IPS-15b (cell line): Measurements from ENCODE around the gene CNPY1.
A peak's percentile ranks its signal among the peaks of the same experiment; 100 is the strongest.

Experiments
- H3K27me3 ChIP-seq: one replicate; pipeline ENCODE4 v1.6.1; 2013; ENCODE audit warnings: low read length; ENCODE audit not compliant: control insufficient read depth, insufficient read depth
- H3K36me3 ChIP-seq: one replicate; pipeline ENCODE4 v1.6.1; 2013; ENCODE audit warnings: low read length; ENCODE audit not compliant: control insufficient read depth, insufficient read depth
- H3K4me1 ChIP-seq: one replicate; pipeline ENCODE4 v1.6.1; 2013; ENCODE audit warnings: mild to moderate bottlenecking, low read length; ENCODE audit not compliant: control insufficient read depth, insufficient read depth
- H3K4me3 ChIP-seq: one replicate; pipeline ENCODE4 v1.5.1; 2013; ENCODE audit warnings: low read depth, low read length
- H3K9ac ChIP-seq: one replicate; pipeline ENCODE4 v1.6.1; 2013; ENCODE audit warnings: low read depth, mild to moderate bottlenecking, low read length
- H3K9me3 ChIP-seq: one replicate; pipeline ENCODE4 v1.6.1; 2013; ENCODE audit warnings: mild to moderate bottlenecking, low read length; ENCODE audit not compliant: control insufficient read depth, insufficient read depth

Gene CNPY1

GRCh38 chr7:155463114-155463811 lies 83.1 kb downstream of the CNPY1 start:
- peaks cover 96% of the 10 kb centered on the region for H3K27me3 ChIP-seq
- H3K4me1 ChIP-seq, result no peaks in the 10 kb centered on the region
- H3K9me3 ChIP-seq, result no peaks in the 10 kb centered on the region
- H3K4me3 ChIP-seq, result no peak overlapping the region
- no peaks in the 10 kb centered on the region for H3K36me3 ChIP-seq
- H3K9ac ChIP-seq, result no peak overlapping the region

DNA sequence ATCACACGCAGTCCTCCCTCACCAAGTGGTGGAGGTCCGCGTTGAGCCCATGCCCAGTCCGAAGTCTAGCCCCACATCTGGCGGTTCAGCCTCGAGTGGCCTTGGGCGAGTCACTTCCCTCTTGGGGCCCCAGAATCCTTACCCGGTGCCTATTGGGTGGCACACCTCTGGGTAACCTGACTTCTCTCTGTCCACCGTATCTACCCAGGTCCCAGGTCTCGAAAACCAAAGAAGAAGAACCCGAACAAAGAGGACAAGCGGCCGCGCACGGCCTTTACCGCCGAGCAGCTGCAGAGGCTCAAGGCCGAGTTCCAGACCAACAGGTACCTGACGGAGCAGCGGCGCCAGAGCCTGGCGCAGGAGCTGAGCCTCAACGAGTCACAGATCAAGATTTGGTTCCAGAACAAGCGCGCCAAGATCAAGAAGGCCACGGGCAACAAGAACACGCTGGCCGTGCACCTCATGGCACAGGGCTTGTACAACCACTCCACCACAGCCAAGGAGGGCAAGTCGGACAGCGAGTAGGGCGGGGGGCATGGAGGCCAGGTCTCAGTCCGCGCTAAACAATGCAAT lies 84.1 kb downstream of the CNPY1 start:
- Histone ChIP-seq H3K4me1 (no peaks in the 10 kb centered on the region), H3K36me3 (no peaks in the 10 kb centered on the region), H3K9ac (no peak overlapping the region), H3K27me3 (peaks cover 92% of the 10 kb centered on the region), H3K4me3 (peak overlapping the region; percentile 26), H3K9me3 (no peaks in the 10 kb centered on the region)

DNA sequence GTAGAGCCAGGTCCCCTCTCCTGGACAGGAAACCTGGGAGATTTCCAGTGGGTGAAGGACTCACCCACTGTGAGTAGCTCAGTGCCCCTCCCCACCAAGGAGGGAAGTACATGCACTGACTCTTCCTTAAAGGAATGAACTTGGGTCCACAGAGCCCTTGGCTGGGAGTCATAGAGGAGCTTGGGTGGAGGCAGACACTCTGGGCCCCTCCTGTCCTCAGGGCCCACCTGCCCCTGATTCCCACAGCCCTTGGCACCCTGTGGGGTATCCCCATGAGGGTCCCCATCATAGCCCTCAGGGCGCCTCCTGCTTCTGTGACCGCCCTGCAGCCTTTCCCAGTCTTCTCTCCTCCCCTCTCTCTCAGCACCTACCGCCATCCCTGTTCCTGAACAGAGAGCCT lies 84.7 kb downstream of the CNPY1 start:
- Histone ChIP-seq H3K9me3 (no peaks in the 10 kb centered on the region), H3K4me1 (no peaks in the 10 kb centered on the region), H3K36me3 (no peaks in the 10 kb centered on the region), H3K9ac (no peak overlapping the region), H3K4me3 (peak overlapping the region; percentile 18), H3K27me3 (peaks cover 91% of the 10 kb centered on the region)

DNA sequence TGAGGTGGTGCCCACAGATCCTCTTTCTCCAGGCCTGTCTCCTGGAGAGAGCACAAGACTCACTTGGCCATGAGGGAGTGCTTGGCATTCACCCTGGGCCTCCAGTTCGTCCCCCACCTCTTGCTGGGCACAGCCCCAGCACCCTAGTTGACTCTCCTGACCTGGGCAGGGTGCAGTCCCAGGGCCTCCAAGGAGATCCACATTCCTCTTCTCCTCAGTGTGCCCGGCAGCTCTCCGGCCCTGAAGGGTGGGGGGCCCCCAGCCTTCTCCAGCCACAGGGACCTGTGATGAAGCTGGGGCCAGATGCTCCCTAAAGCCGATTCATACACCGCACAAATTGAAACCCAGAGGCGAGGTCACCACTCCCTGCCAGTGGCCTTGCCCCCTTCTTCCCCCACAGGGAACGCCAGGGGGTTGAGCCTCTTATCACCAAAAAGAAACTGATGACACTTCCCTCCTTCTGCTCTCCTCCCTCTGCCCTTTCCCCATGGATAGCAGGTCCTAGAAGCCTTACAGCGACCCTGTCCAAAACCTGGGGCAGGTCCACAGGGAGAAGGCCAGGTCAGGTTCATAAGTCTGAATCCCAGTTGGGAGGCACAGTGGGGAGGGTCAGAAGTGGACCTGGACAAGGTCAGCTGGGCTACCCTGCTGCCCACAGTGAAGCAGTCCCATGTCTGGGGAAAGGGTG lies 85.3 kb downstream of the CNPY1 start:
- Histone ChIP-seq H3K9ac (no peak overlapping the region), H3K4me1 (no peaks in the 10 kb centered on the region), H3K9me3 (no peaks in the 10 kb centered on the region), H3K27me3 (peaks cover 91% of the 10 kb centered on the region), H3K4me3 (peak overlapping the region; percentile 35), H3K36me3 (no peaks in the 10 kb centered on the region)

- Histone ChIP-seq H3K4me1 (no peaks in the 10 kb centered on the region), H3K36me3 (no peaks in the 10 kb centered on the region), H3K27me3 (peaks cover 91% of the 10 kb centered on the region), H3K4me3 (peak overlapping the region; percentile 35), H3K9me3 (no peaks in the 10 kb centered on the region), H3K9ac (no peak overlapping the region)
Observed at GRCh38 chr7:155459700-155460461, 86.5 kb downstream of the CNPY1 start.

- Histone ChIP-seq H3K9ac (no peak overlapping the region), H3K4me1 (no peaks in the 10 kb centered on the region), H3K4me3 (peak overlapping the region; percentile 30), H3K9me3 (no peaks in the 10 kb centered on the region), H3K36me3 (no peaks in the 10 kb centered on the region), H3K27me3 (peaks cover 91% of the 10 kb centered on the region)
Observed at GRCh38 chr7:155458878-155459699, 87.3 kb downstream of the CNPY1 start.

DNA sequence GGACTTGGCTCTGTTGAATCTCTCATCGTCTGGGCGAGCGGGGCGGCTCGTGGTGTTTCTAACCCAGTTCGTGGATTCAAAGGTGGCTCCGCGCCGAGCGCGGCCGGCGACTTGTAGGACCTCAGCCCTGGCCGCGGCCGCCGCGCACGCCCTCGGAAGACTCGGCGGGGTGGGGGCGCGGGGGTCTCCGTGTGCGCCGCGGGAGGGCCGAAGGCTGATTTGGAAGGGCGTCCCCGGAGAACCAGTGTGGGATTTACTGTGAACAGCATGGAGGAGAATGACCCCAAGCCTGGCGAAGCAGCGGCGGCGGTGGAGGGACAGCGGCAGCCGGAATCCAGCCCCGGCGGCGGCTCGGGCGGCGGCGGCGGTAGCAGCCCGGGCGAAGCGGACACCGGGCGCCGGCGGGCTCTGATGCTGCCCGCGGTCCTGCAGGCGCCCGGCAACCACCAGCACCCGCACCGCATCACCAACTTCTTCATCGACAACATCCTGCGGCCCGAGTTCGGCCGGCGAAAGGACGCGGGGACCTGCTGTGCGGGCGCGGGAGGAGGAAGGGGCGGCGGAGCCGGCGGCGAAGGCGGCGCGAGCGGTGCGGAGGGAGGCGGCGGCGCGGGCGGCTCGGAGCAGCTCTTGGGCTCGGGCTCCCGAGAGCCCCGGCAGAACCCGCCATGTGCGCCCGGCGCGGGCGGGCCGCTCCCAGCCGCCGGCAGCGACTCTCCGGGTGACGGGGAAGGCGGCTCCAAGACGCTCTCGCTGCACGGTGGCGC lies 88.1 kb downstream of the CNPY1 start, which contains the start of gene EN2:
Gene EN2 (plus strand): TSS at position 19 of the 767 bp plus-strand sequence. CDS start 249 bp downstream, at position 268.
- Histone ChIP-seq H3K4me3 (peak within 1 kb of the TSS; percentile 30), H3K27me3 (peaks cover 90% of the 10 kb centered on the region), H3K36me3 (no peaks in the 10 kb centered on the region), H3K9ac (no peak within 1 kb of the TSS), H3K9me3 (no peaks in the 10 kb centered on the region), H3K4me1 (no peaks in the 10 kb centered on the region)

DNA sequence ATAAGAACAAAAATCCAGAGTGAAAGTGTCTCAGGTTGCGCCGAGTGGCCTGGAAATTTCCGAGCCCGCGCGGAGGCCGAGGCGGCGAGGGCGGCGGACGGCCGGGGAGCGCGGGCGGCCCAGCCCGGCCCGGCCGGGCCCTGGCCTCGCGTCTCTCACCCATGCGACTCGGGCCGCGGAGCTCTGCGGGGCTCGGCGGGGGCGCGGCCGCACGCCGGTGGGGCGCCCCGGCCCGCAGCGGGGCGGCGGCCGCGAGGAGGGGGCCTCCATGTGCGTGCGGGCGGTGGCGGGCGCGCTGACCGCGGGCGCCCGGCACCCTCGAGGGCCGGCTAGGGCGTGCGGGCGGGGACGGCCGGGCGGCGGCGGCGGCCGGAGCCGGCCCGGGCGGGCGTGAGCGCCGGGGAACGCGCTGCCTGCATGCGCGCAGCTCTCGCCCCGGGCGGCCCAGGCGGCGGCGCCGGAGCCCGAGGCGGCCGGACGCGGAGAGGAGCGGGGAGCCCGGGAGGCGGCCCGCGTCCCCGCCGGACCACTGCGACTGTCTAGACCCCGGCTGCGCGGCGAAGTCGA lies 88.7 kb downstream of the CNPY1 start:
- H3K27me3 ChIP-seq, result peaks cover 90% of the 10 kb centered on the region
- H3K4me1 ChIP-seq, result no peaks in the 10 kb centered on the region
- H3K4me3 ChIP-seq, result no peak overlapping the region
- H3K9ac ChIP-seq, result no peak overlapping the region
- no peaks in the 10 kb centered on the region for H3K9me3 ChIP-seq
- H3K36me3 ChIP-seq, result no peaks in the 10 kb centered on the region

DNA sequence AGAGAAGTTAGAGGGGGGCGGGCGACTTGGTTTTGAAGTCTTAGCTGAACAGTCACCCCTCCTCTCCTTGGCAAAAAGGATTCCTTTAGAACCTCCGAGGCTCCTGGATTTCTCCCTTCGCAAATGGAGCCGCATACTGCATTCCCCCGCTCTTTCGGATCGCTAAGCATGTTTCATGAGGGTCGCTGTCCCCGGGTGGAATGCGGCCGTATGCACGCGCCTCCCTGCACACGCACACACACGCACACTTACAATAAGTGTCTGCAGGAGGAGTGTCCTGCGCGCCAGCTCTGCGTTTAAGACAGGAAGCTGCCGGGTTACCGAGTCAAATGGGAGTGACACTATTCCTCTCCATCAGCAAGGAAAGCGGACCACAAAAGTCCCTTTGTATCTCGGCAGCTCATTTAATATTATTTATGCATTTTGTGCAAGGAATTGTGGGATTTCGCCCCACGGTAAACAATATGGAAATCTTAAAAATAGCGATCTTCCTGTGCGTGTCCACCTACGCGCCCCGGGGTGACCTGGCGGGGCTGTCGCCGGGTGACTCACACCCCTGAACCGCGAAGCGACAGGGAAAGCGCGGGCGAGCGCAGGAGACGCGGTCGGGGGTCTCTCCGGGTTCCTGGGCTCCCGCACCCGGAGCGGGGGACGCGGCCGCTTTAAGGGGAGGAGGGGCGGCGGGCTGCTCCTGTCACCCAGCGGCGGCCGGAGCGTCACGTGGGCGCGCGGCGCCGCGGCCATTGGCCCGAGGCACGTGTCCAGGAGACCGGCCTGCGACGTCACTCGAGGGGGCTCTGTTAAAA lies 89.4 kb downstream of the CNPY1 start:
- Histone ChIP-seq H3K4me1 (no peaks in the 10 kb centered on the region), H3K36me3 (no peaks in the 10 kb centered on the region), H3K9ac (no peak overlapping the region), H3K27me3 (peaks cover 90% of the 10 kb centered on the region), H3K9me3 (no peaks in the 10 kb centered on the region), H3K4me3 (peak overlapping the region; percentile 23)
